ENCODE measurements around the gene CDHR1.

GRCh38 chr10:84261236-84261915, 67.0 kb downstream of the CDHR1 start:
- TF ChIP-seq, protein P1, sequence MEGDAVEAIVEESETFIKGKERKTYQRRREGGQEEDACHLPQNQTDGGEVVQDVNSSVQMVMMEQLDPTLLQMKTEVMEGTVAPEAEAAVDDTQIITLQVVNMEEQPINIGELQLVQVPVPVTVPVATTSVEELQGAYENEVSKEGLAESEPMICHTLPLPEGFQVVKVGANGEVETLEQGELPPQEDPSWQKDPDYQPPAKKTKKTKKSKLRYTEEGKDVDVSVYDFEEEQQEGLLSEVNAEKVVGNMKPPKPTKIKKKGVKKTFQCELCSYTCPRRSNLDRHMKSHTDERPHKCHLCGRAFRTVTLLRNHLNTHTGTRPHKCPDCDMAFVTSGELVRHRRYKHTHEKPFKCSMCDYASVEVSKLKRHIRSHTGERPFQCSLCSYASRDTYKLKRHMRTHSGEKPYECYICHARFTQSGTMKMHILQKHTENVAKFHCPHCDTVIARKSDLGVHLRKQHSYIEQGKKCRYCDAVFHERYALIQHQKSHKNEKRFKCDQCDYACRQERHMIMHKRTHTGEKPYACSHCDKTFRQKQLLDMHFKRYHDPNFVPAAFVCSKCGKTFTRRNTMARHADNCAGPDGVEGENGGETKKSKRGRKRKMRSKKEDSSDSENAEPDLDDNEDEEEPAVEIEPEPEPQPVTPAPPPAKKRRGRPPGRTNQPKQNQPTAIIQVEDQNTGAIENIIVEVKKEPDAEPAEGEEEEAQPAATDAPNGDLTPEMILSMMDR (IDR thresholded peaks at IDR 0.05) = no peak
- no peak for TF ChIP-seq POLR2A (IDR thresholded peaks at IDR 0.05)
